Fibroblast of lung (primary cell): ENCODE measurements around the gene ITLN1.
"Not testable (repeated sequence)": the region's sequence is repeated elsewhere in the genome, so short reads cannot be mapped to it uniquely, and the experiment has no call there.

Source experiments
- EZH2 ChIP-seq: IDR thresholded peaks from 2 replicates; pipeline ENCODE4 v1.5.1; 2012; ENCODE audit warnings: low read length, control low read depth, mild to moderate bottlenecking; ENCODE audit errors: missing control alignments
- TF ChIP-seq, protein P1 (sequence below), 2 donors: IDR thresholded peaks in 1 of 2; conservative IDR thresholded peaks in 1 of 2; 1 replicate in 1 of 2; 2 replicates in 1 of 2; pipeline ENCODE4 v1.5.1; 2011 to 2012; ENCODE audit warnings: low read length in 2 of 2, control low read depth in 1 of 2, inconsistent platforms in 1 of 2, low read depth in 1 of 2, mild to moderate bottlenecking in 1 of 2

DNA sequence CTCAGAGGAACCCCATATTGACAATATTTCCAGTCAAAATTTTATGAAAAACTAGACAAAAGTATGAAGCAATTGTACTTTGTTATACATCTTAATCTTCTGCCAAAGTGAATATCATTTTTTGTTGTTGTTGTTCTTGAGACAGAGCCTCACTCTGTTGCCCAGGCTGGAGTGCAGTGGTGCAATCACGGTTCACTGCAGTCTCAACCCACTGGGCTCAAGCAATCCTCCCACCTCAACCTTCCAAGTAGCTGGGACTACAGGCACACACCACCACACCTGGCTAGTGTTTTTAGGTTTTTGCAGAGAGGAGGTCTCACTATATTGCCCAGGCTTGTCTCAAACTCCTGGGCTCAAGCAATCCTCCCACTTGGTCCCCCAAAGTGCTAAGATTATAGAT lies 17.3 kb upstream of the ITLN1 start:
- TF ChIP-seq, protein P1, sequence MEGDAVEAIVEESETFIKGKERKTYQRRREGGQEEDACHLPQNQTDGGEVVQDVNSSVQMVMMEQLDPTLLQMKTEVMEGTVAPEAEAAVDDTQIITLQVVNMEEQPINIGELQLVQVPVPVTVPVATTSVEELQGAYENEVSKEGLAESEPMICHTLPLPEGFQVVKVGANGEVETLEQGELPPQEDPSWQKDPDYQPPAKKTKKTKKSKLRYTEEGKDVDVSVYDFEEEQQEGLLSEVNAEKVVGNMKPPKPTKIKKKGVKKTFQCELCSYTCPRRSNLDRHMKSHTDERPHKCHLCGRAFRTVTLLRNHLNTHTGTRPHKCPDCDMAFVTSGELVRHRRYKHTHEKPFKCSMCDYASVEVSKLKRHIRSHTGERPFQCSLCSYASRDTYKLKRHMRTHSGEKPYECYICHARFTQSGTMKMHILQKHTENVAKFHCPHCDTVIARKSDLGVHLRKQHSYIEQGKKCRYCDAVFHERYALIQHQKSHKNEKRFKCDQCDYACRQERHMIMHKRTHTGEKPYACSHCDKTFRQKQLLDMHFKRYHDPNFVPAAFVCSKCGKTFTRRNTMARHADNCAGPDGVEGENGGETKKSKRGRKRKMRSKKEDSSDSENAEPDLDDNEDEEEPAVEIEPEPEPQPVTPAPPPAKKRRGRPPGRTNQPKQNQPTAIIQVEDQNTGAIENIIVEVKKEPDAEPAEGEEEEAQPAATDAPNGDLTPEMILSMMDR (conservative IDR thresholded peaks at IDR 0.05 in 1 of 2, IDR thresholded peaks at IDR 0.05 in 1 of 2; ENCODE audit: low read depth in 1 of 2, low read length in 2 of 2), result not testable (repeated sequence)
- not testable (repeated sequence) for TF ChIP-seq EZH2
